ENCODE data around the gene KCNIP1. TPM values are rescaled to one million over a fixed set of nuclear protein-coding genes. Genes with fewer than 3 reads are reported as not detected.

KCNIP1 gene
- total RNA-seq, 1 donor from 2014 or later: 2.1 TPM

- ATAC-seq (no peak), DNase-seq (ENCODE audit: low spot score) (no peak)
- intact Hi-C loops (cut with DNase I): no loop called here
Measured at GRCh38 chr5:170709640-170710039, 205.8 kb downstream of the KCNIP1 start.

- no peak for DNase-seq (ENCODE audit: low spot score)
Measured at GRCh38 chr5:170711300-170711699, 207.5 kb downstream of the KCNIP1 start.

GRCh38 chr5:170715141-170715540 lies 211.3 kb downstream of the KCNIP1 start:
- intact Hi-C loops (cut with DNase I): no loop called here
- DNase-seq (ENCODE audit: low spot score): no peak
- no peak for ATAC-seq

More at GRCh38 chr5:170711300-170711699, 207.5 kb downstream of the KCNIP1 start:
- intact Hi-C loops (cut with DNase I): no loop called here
- no peak for ATAC-seq

- intact Hi-C loops (cut with DNase I): no loop called here
- DNase-seq (ENCODE audit: low spot score): no peak
- no peak for ATAC-seq
Measured at GRCh38 chr5:170716396-170716795, 212.6 kb downstream of the KCNIP1 start.

- DNase-seq (ENCODE audit: low spot score): no peak
- ATAC-seq: no peak
- intact Hi-C loops (cut with DNase I): no loop called here
Measured at GRCh38 chr5:170719551-170719950, 215.7 kb downstream of the KCNIP1 start.

- no peak for ATAC-seq
- intact Hi-C loops (cut with DNase I): no loop called here
- DNase-seq (ENCODE audit: low spot score): no peak
Measured at GRCh38 chr5:170720179-170720578, 216.4 kb downstream of the KCNIP1 start.

- DNase-seq (ENCODE audit: low spot score) (no peak), ATAC-seq (no peak)
- intact Hi-C loops (cut with DNase I): no loop called here
Measured at GRCh38 chr5:170720984-170721383, 217.2 kb downstream of the KCNIP1 start.

GRCh38 chr5:170721681-170722080 lies 217.9 kb downstream of the KCNIP1 start:
- DNase-seq (ENCODE audit: low spot score) (no peak), ATAC-seq (no peak)
- intact Hi-C loops (cut with DNase I): no loop called here

- ATAC-seq (no peak), DNase-seq (ENCODE audit: low spot score) (no peak)
- intact Hi-C loops (cut with DNase I): no loop called here
Measured at GRCh38 chr5:170722316-170722715, 218.5 kb downstream of the KCNIP1 start.

GRCh38 chr5:170731052-170731451 lies 227.2 kb downstream of the KCNIP1 start:
- DNase-seq (ENCODE audit: low spot score): no peak
- intact Hi-C loops (cut with DNase I): no loop called here
- ATAC-seq: no peak

- ATAC-seq (no peak), DNase-seq (ENCODE audit: low spot score) (no peak)
- intact Hi-C loops (cut with DNase I): no loop called here
Measured at GRCh38 chr5:170732685-170733084, 228.9 kb downstream of the KCNIP1 start.

- DNase-seq (ENCODE audit: low spot score): no peak
- ATAC-seq: no peak
- intact Hi-C loops (cut with DNase I): no loop called here
Measured at GRCh38 chr5:170736966-170737365, 233.1 kb downstream of the KCNIP1 start.

GRCh38 chr5:170737591-170737990 lies 233.8 kb downstream of the KCNIP1 start:
- no peak for ATAC-seq
- no peak for DNase-seq (ENCODE audit: low spot score)
- intact Hi-C loops (cut with DNase I): no loop called here

GRCh38 chr5:170738840-170739239 lies 235.0 kb downstream of the KCNIP1 start:
- no peak for DNase-seq (ENCODE audit: low spot score)
- ATAC-seq: no peak
- intact Hi-C loops (cut with DNase I): no loop called here

- intact Hi-C loops (cut with DNase I): no loop called here
- ATAC-seq: no peak
- DNase-seq (ENCODE audit: low spot score): no peak
Measured at GRCh38 chr5:170739446-170739845, 235.6 kb downstream of the KCNIP1 start.

- intact Hi-C loops (cut with DNase I): loop anchor here (5.0 kb wide), 1 partner anchor 1757 kb away; no protein-coding TSS in a partner anchor
- ATAC-seq: no peak
- DNase-seq (ENCODE audit: low spot score): no peak
Measured at GRCh38 chr5:170740551-170741205, 236.9 kb downstream of the KCNIP1 start.

GRCh38 chr5:170741801-170742200 lies 238.0 kb downstream of the KCNIP1 start:
- DNase-seq (ENCODE audit: low spot score): no peak
- ATAC-seq: no peak
- intact Hi-C loops (cut with DNase I): loop anchor here (5.0 kb wide), 1 partner anchor 1756 kb away; no protein-coding TSS in a partner anchor

- ATAC-seq (no peak), DNase-seq (ENCODE audit: low spot score) (no peak)
- intact Hi-C loops (cut with DNase I): loop anchor here (5.0 kb wide), 1 partner anchor 1753 kb away; no protein-coding TSS in a partner anchor
Measured at GRCh38 chr5:170743876-170744212, 240.0 kb downstream of the KCNIP1 start.

- DNase-seq (ENCODE audit: low spot score) (no peak), ATAC-seq (no peak)
- intact Hi-C loops (cut with DNase I): loop anchor here (5.0 kb wide), 1 partner anchor 47 kb away; no protein-coding TSS in a partner anchor
Measured at GRCh38 chr5:170745481-170746071, 241.8 kb downstream of the KCNIP1 start.

- intact Hi-C loops (cut with DNase I): loop anchor here (5.0 kb wide), 1 partner anchor 46 kb away; no protein-coding TSS in a partner anchor
- DNase-seq (ENCODE audit: low spot score) (no peak), ATAC-seq (no peak)
Measured at GRCh38 chr5:170746075-170746960, 242.5 kb downstream of the KCNIP1 start.

Data from sciatic nerve (tissue), 2 donors.